ENCODE data around the gene TUBB4A. TPM values are rescaled to one million over a fixed set of nuclear protein-coding genes. Genes with fewer than 3 reads are reported as not detected.

TUBB4A gene
- total RNA-seq, 1 experiment from 2014 or later, result 18.5 TPM

DNA sequence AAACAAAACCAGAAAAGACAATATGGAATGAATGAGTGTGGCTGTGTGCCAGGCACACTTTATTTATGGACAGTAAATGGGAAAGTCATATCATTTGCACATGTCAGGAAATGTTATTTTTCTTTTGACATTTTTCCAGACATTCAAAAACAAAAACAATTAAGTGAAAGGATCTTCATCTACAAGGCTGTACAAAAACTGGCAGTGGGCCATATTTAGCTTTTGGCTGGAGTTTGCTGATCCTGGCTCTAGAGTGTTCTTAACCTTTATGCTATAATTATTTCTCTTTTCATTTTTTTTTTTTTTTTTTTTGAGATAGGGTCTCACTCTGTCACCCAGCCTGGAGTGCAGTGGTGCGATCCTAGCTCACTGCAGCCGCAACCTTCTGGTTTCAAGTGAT is 22.2 kb upstream of the TUBB4A start:
- H3K4me3 Mint-ChIP-seq, result no peak overlapping the region
- no peak overlapping the region for H3K27ac Mint-ChIP-seq
- H3K4me1 Mint-ChIP-seq, result peaks cover 17% of the 10 kb centered on the region
- H3K27me3 Mint-ChIP-seq (ENCODE audit: low read depth), result peaks cover 30% of the 10 kb centered on the region
- TF ChIP-seq NFATC4 (CRISPR knock-in tag; IDR thresholded peaks at IDR 0.05) (no peak), JAZF1 (CRISPR knock-in tag; IDR thresholded peaks at IDR 0.05) (no peak), JUN (CRISPR knock-in tag; IDR thresholded peaks at IDR 0.05) (no peak)
- TF ChIP-seq, protein P1, sequence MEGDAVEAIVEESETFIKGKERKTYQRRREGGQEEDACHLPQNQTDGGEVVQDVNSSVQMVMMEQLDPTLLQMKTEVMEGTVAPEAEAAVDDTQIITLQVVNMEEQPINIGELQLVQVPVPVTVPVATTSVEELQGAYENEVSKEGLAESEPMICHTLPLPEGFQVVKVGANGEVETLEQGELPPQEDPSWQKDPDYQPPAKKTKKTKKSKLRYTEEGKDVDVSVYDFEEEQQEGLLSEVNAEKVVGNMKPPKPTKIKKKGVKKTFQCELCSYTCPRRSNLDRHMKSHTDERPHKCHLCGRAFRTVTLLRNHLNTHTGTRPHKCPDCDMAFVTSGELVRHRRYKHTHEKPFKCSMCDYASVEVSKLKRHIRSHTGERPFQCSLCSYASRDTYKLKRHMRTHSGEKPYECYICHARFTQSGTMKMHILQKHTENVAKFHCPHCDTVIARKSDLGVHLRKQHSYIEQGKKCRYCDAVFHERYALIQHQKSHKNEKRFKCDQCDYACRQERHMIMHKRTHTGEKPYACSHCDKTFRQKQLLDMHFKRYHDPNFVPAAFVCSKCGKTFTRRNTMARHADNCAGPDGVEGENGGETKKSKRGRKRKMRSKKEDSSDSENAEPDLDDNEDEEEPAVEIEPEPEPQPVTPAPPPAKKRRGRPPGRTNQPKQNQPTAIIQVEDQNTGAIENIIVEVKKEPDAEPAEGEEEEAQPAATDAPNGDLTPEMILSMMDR (IDR thresholded peaks at IDR 0.05), result no peak
- H3K9me3 Mint-ChIP-seq, result no peaks in the 10 kb centered on the region
- CTCF ChIA-PET, result interaction anchor here (0.6 to 0.9 kb wide), 2 partner anchors 8 to 731 kb away, joined by 3 to 4 read pairs; no protein-coding TSS in a partner anchor
- POLR2A ChIA-PET, result no interaction called here
- DNase-seq (ENCODE audit: low spot score) (no peak), ATAC-seq (no peak)
- H3K36me3 Mint-ChIP-seq, result no peaks in the 10 kb centered on the region

DNA sequence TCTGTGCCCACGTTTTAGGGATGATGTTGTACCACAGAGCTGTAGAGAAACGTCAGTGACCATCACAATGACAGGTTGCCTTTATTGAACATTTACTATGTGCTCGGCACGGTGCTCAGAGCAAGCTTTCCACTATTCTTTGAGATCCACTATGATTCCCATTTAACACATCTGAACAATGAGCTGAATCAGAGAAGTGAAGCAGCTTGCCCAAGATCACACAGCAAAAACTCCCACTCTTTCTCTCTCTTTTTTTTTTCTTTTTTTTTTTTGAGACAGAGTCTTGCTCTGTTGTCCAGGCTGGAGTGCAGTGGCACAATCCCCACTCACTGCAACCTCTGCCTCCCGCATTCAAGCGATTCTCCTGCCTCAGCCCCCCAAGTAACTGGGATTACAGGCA is 20.6 kb upstream of the TUBB4A start:
- Mint-ChIP-seq H3K27ac (no peak overlapping the region), H3K9me3 (no peaks in the 10 kb centered on the region), H3K4me3 (no peak overlapping the region), H3K4me1 (peaks cover 12% of the 10 kb centered on the region), H3K36me3 (no peaks in the 10 kb centered on the region), H3K27me3 (ENCODE audit: low read depth) (peaks cover 28% of the 10 kb centered on the region)
- ChIA-PET CTCF (interaction anchor here (0.8 kb wide), 1 partner anchor 8 kb away, joined by 3 read pairs; the partner anchor contains the start of gene TNFSF9), POLR2A (no interaction called here)
- no peak for TF ChIP-seq ATF1 (CRISPR knock-in tag; IDR thresholded peaks at IDR 0.05)
- TF ChIP-seq, protein P2, sequence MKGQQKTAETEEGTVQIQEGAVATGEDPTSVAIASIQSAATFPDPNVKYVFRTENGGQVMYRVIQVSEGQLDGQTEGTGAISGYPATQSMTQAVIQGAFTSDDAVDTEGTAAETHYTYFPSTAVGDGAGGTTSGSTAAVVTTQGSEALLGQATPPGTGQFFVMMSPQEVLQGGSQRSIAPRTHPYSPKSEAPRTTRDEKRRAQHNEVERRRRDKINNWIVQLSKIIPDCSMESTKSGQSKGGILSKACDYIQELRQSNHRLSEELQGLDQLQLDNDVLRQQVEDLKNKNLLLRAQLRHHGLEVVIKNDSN (CRISPR knock-in tag; IDR thresholded peaks at IDR 0.05), result no peak
- TF ChIP-seq ZNF232 (CRISPR knock-in tag; IDR thresholded peaks at IDR 0.05), result no peak
- no peak for TF ChIP-seq MAX (CRISPR knock-in tag; IDR thresholded peaks at IDR 0.05)
- no peak for TF ChIP-seq ZBTB21 (CRISPR knock-in tag; IDR thresholded peaks at IDR 0.05; ENCODE audit: borderline replicate concordance)
- TF ChIP-seq ATF3 (CRISPR knock-in tag; conservative IDR thresholded peaks at IDR 0.05), result no peak
- no peak for TF ChIP-seq MXD4 (CRISPR knock-in tag; IDR thresholded peaks at IDR 0.05; ENCODE audit: borderline replicate concordance)
- no peak for TF ChIP-seq ERG (CRISPR knock-in tag; IDR thresholded peaks at IDR 0.05)
- no peak for TF ChIP-seq ETV6 (CRISPR knock-in tag; IDR thresholded peaks at IDR 0.05)
- TF ChIP-seq GABPB1 (CRISPR knock-in tag; IDR thresholded peaks at IDR 0.05), result no peak
- TF ChIP-seq IRF1 (CRISPR knock-in tag; IDR thresholded peaks at IDR 0.05), result no peak
- TF ChIP-seq CREB1 (CRISPR knock-in tag; IDR thresholded peaks at IDR 0.05), result no peak
- TF ChIP-seq, protein P3, sequence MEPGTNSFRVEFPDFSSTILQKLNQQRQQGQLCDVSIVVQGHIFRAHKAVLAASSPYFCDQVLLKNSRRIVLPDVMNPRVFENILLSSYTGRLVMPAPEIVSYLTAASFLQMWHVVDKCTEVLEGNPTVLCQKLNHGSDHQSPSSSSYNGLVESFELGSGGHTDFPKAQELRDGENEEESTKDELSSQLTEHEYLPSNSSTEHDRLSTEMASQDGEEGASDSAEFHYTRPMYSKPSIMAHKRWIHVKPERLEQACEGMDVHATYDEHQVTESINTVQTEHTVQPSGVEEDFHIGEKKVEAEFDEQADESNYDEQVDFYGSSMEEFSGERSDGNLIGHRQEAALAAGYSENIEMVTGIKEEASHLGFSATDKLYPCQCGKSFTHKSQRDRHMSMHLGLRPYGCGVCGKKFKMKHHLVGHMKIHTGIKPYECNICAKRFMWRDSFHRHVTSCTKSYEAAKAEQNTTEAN (CRISPR knock-in tag; IDR thresholded peaks at IDR 0.05), result no peak
- TF ChIP-seq, protein P4, sequence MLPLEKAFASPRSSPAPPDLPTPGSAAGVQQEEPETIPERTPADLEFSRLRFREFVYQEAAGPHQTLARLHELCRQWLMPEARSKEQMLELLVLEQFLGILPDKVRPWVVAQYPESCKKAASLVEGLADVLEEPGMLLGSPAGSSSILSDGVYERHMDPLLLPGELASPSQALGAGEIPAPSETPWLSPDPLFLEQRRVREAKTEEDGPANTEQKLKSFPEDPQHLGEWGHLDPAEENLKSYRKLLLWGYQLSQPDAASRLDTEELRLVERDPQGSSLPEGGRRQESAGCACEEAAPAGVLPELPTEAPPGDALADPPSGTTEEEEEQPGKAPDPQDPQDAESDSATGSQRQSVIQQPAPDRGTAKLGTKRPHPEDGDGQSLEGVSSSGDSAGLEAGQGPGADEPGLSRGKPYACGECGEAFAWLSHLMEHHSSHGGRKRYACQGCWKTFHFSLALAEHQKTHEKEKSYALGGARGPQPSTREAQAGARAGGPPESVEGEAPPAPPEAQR (CRISPR knock-in tag; IDR thresholded peaks at IDR 0.05), result no peak
- DNase-seq (ENCODE audit: low spot score), result no peak
- no peak for ATAC-seq
